HEK293 (cell line): ENCODE measurements around the gene WDCP.
A peak's percentile ranks its signal among the peaks of the same experiment; 100 is the strongest.

Experiments used
- BCL11B ChIP-seq: fragments of 450-650 bp; formaldehyde crosslinking; IDR thresholded peaks from 2 replicates; pipeline ENCODE4 v1.5.1; 2016; ENCODE audit warnings: low read depth, missing biosample characterization, missing genetic modification characterization
- GFI1B ChIP-seq: fragments of 450-650 bp; formaldehyde crosslinking; IDR thresholded peaks from 2 replicates; pipeline ENCODE4 v1.5.1; 2016; ENCODE audit warnings: missing biosample characterization, missing genetic modification characterization
- HOXC10 ChIP-seq: sonication (generic); formaldehyde crosslinking; IDR thresholded peaks from 2 replicates; pipeline ENCODE4 v1.8.1; 2023; ENCODE audit warnings: mild to moderate bottlenecking, missing genetic modification reagents
- KLF10 ChIP-seq: fragments of 450-650 bp; IDR thresholded peaks from 2 replicates; pipeline ENCODE4 v1.5.1; 2018; ENCODE audit warnings: missing biosample characterization, mild to moderate bottlenecking, missing genetic modification characterization
- MEIS1 ChIP-seq: sonication (generic); formaldehyde crosslinking; IDR thresholded peaks from 2 replicates; pipeline ENCODE4 v1.8.1; 2022; ENCODE audit warnings: missing genetic modification reagents, mild to moderate bottlenecking, borderline replicate concordance
- SETDB1 ChIP-seq: IDR thresholded peaks from one replicate; pipeline ENCODE4 v1.6.1; 2017; ENCODE audit warnings: mild to moderate bottlenecking, low read length, moderate library complexity, mixed read lengths; ENCODE audit not compliant: insufficient read length
- YY1 ChIP-seq: fragments of 450-650 bp; formaldehyde crosslinking; IDR thresholded peaks from 2 replicates; pipeline ENCODE4 v1.5.1; 2018; ENCODE audit warnings: missing biosample characterization, missing genetic modification characterization
- ZBTB17 ChIP-seq: fragments of 450-650 bp; formaldehyde crosslinking; IDR thresholded peaks from 2 replicates; pipeline ENCODE4 v1.5.1; 2016; ENCODE audit warnings: missing biosample characterization, missing genetic modification characterization
- ZIC2 ChIP-seq: fragments of 450-650 bp; formaldehyde crosslinking; IDR thresholded peaks from 2 replicates; pipeline ENCODE4 v1.5.1; 2016; ENCODE audit warnings: missing biosample characterization, missing genetic modification characterization
- ZNF112 ChIP-seq: fragments of 450-650 bp; formaldehyde crosslinking; IDR thresholded peaks from 2 replicates; pipeline ENCODE4 v1.5.0; 2017; ENCODE audit warnings: missing biosample characterization, missing genetic modification characterization
- ZNF121 ChIP-seq: fragments of 450-650 bp; formaldehyde crosslinking; IDR thresholded peaks from 2 replicates; pipeline ENCODE4 v1.5.1; 2016; ENCODE audit warnings: missing biosample characterization, missing genetic modification characterization
- ZNF140 ChIP-seq: fragments of 450-650 bp; formaldehyde crosslinking; IDR thresholded peaks from 2 replicates; pipeline ENCODE4 v1.5.1; 2016; ENCODE audit warnings: missing biosample characterization, missing genetic modification characterization
- ZNF169 ChIP-seq: fragments of 450-650 bp; formaldehyde crosslinking; IDR thresholded peaks from 2 replicates; pipeline ENCODE4 v1.5.1; 2016; ENCODE audit warnings: missing biosample characterization, missing genetic modification characterization
- ZNF19 ChIP-seq: fragments of 450-650 bp; formaldehyde crosslinking; IDR thresholded peaks from 2 replicates; pipeline ENCODE4; 2016; ENCODE audit warnings: missing biosample characterization, missing genetic modification characterization, low read depth
- ZNF2 ChIP-seq: fragments of 450-650 bp; formaldehyde crosslinking; IDR thresholded peaks from 2 replicates; pipeline ENCODE4 v1.5.1; 2016; ENCODE audit warnings: missing biosample characterization, missing genetic modification characterization
- ZNF223 ChIP-seq: fragments of 450-650 bp; formaldehyde crosslinking; IDR thresholded peaks from 2 replicates; pipeline ENCODE4 v1.5.1; 2016; ENCODE audit warnings: missing biosample characterization, missing genetic modification characterization
- ZNF23 ChIP-seq: fragments of 450-650 bp; formaldehyde crosslinking; IDR thresholded peaks from 2 replicates; pipeline ENCODE4 v1.5.1; 2016; ENCODE audit warnings: missing biosample characterization, missing genetic modification characterization, borderline replicate concordance
- ZNF391 ChIP-seq: fragments of 450-650 bp; formaldehyde crosslinking; IDR thresholded peaks from 2 replicates; pipeline ENCODE4 v1.5.1; 2016; ENCODE audit warnings: low read depth, missing biosample characterization, missing genetic modification characterization, borderline replicate concordance
- ZNF394 ChIP-seq: fragments of 450-650 bp; formaldehyde crosslinking; IDR thresholded peaks from 2 replicates; pipeline ENCODE4 v1.5.1; 2016; ENCODE audit warnings: missing biosample characterization, missing genetic modification characterization, mild to moderate bottlenecking, moderate library complexity, borderline replicate concordance
- ZNF473 ChIP-seq: fragments of 450-650 bp; formaldehyde crosslinking; IDR thresholded peaks from 2 replicates; pipeline ENCODE4 v1.5.1; 2017; ENCODE audit warnings: missing biosample characterization, missing genetic modification characterization
- ZNF529 ChIP-seq: fragments of 450-650 bp; formaldehyde crosslinking; IDR thresholded peaks from 2 replicates; pipeline ENCODE4 v1.5.1; 2017; ENCODE audit warnings: missing genetic modification characterization, missing biosample characterization; ENCODE audit not compliant: insufficient replicate concordance
- ZNF530 ChIP-seq: fragments of 450-650 bp; formaldehyde crosslinking; IDR thresholded peaks from 2 replicates; pipeline ENCODE4 v1.5.1; 2016; ENCODE audit warnings: low read depth, missing biosample characterization, missing genetic modification characterization
- ZNF544 ChIP-seq: fragments of 450-650 bp; formaldehyde crosslinking; IDR thresholded peaks from 2 replicates; pipeline ENCODE4 v1.5.0; 2017; ENCODE audit warnings: missing biosample characterization, missing genetic modification characterization
- ZNF555 ChIP-seq: fragments of 450-650 bp; formaldehyde crosslinking; conservative IDR thresholded peaks from 2 replicates; pipeline ENCODE4 v1.5.1; 2017; ENCODE audit warnings: missing biosample characterization, mild to moderate bottlenecking, missing genetic modification characterization, inconsistent platforms
- ZNF596 ChIP-seq: fragments of 450-650 bp; IDR thresholded peaks from 2 replicates; pipeline ENCODE4 v1.5.0; 2018; ENCODE audit warnings: missing biosample characterization, mild to moderate bottlenecking, missing genetic modification characterization, moderate library complexity
- ZNF600 ChIP-seq: fragments of 450-650 bp; formaldehyde crosslinking; IDR thresholded peaks from 2 replicates; pipeline ENCODE4 v1.5.1; 2016; ENCODE audit warnings: missing biosample characterization, missing genetic modification characterization
- ZNF654 ChIP-seq: fragments of 450-650 bp; formaldehyde crosslinking; IDR thresholded peaks from 2 replicates; pipeline ENCODE4 v1.5.1; 2016; ENCODE audit warnings: low read depth, missing biosample characterization, missing genetic modification characterization
- ZNF660 ChIP-seq: fragments of 450-650 bp; IDR thresholded peaks from 2 replicates; pipeline ENCODE4 v1.5.1; 2018; ENCODE audit warnings: missing biosample characterization, mild to moderate bottlenecking, missing genetic modification characterization
- ZNF776 ChIP-seq: fragments of 450-650 bp; formaldehyde crosslinking; IDR thresholded peaks from 2 replicates; pipeline ENCODE4 v1.5.0; 2017; ENCODE audit warnings: missing biosample characterization, missing genetic modification characterization, borderline replicate concordance
- ZNF777 ChIP-seq: fragments of 450-650 bp; formaldehyde crosslinking; IDR thresholded peaks from 2 replicates; pipeline ENCODE4 v1.5.1; 2017; ENCODE audit warnings: missing biosample characterization, missing genetic modification characterization, borderline replicate concordance
- ZNF792 ChIP-seq: fragments of 450-650 bp; formaldehyde crosslinking; IDR thresholded peaks from 2 replicates; pipeline ENCODE4 v1.5.1; 2016; ENCODE audit warnings: missing biosample characterization, missing genetic modification characterization
- ZXDB ChIP-seq: fragments of 450-650 bp; formaldehyde crosslinking; IDR thresholded peaks from 2 replicates; pipeline ENCODE4 v1.5.1; 2016; ENCODE audit warnings: missing biosample characterization, missing genetic modification characterization
- TF ChIP-seq, protein P1 (sequence below): fragments of 450-650 bp; formaldehyde crosslinking; IDR thresholded peaks from 2 replicates; pipeline ENCODE4; 2016; ENCODE audit warnings: missing biosample characterization, missing genetic modification characterization
- TF ChIP-seq, protein P2 (sequence below): fragments of 450-650 bp; formaldehyde crosslinking; IDR thresholded peaks from 2 replicates; pipeline ENCODE4 v1.5.0; 2017; ENCODE audit warnings: missing biosample characterization, missing genetic modification characterization, borderline replicate concordance
- TF ChIP-seq, protein P3 (sequence below): fragments of 450-650 bp; formaldehyde crosslinking; IDR thresholded peaks from 2 replicates; pipeline ENCODE4 v1.5.1; 2016; ENCODE audit warnings: missing biosample characterization, missing genetic modification characterization, low read depth
- TF ChIP-seq, protein P4 (sequence below): fragments of 450-650 bp; formaldehyde crosslinking; IDR thresholded peaks from 2 replicates; pipeline ENCODE4 v1.5.1; 2016; ENCODE audit warnings: missing biosample characterization, missing genetic modification characterization

WDCP gene

DNA sequence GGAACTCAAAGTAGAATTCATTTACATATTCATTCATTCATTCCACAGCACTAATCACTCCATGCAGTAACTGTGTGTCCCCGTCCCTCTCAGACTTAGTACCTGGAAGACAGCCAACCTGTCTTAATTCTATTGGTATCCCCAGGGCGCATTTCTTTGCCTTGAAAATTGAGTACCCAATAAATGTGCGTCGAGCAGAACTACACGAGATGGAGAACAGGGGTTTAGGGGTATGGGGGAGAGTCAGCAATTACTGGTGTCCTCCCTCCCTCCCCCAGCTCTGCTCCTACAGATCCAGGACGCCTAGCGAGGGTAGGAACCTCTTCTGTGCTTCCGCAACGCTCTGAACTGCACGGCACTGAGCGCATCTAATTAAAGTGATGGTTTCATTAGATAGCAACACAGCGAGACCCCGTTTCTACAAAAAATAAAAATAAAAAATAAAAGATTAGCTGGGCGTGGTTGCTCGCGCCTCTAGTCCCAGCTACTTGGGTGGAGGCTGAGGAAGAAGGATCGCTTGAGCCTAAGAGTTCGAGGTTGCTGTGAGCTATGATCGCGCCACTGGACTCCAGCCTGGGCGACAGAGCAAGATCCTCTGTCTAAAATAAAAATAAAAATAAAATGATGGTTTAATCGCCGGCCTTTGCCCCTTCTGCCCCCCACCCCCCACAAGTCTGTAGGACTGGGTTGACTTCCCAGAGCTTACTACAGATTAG lies 1.7 kb upstream of the WDCP start (continued):
- TF ChIP-seq ZNF394 (tag by site-specific recombination) (no peak), ZNF223 (tag by site-specific recombination) (no peak), ZIC2 (tag by site-specific recombination) (no peak), ZNF473 (tag by site-specific recombination) (no peak), ZNF792 (no peak), HOXC10 (CRISPR knock-in tag) (no peak), MEIS1 (no peak), ZNF169 (tag by site-specific recombination) (no peak), ZNF544 (tag by site-specific recombination) (no peak), ZNF660 (tag by site-specific recombination) (no peak), KLF10 (tag by site-specific recombination) (no peak), ZNF391 (tag by site-specific recombination) (no peak), ZNF112 (tag by site-specific recombination) (no peak), ZNF140 (no peak), ZNF2 (tag by site-specific recombination) (peak; percentile 23; the same call in 1 of the 2 replicates), YY1 (tag by site-specific recombination) (no peak), GFI1B (no peak), ZNF555 (tag by site-specific recombination) (no peak), ZNF19 (tag by site-specific recombination) (no peak), ZBTB17 (tag by site-specific recombination) (peak; percentile 95), ZXDB (tag by site-specific recombination) (no peak), ZNF121 (peak; percentile 98), BCL11B (tag by site-specific recombination) (no peak), ZNF596 (no peak), ZNF23 (tag by site-specific recombination) (no peak), ZNF530 (tag by site-specific recombination) (no peak), SETDB1 (no peak), ZNF654 (tag by site-specific recombination) (no peak), ZNF600 (peak; percentile 95), ZNF776 (tag by site-specific recombination) (no peak), ZNF777 (tag by site-specific recombination) (no peak), ZNF529 (tag by site-specific recombination) (no peak)
- TF ChIP-seq, protein P1, sequence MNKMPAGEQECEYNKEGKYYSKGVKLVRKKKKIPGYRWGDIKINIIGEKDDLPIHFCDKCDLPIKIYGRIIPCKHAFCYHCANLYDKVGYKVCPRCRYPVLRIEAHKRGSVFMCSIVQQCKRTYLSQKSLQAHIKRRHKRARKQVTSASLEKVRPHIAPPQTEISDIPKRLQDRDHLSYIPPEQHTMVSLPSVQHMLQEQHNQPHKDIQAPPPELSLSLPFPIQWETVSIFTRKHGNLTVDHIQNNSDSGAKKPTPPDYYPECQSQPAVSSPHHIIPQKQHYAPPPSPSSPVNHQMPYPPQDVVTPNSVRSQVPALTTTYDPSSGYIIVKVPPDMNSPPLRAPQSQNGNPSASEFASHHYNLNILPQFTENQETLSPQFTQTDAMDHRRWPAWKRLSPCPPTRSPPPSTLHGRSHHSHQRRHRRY (tag by site-specific recombination), result no peak
- TF ChIP-seq, protein P2, sequence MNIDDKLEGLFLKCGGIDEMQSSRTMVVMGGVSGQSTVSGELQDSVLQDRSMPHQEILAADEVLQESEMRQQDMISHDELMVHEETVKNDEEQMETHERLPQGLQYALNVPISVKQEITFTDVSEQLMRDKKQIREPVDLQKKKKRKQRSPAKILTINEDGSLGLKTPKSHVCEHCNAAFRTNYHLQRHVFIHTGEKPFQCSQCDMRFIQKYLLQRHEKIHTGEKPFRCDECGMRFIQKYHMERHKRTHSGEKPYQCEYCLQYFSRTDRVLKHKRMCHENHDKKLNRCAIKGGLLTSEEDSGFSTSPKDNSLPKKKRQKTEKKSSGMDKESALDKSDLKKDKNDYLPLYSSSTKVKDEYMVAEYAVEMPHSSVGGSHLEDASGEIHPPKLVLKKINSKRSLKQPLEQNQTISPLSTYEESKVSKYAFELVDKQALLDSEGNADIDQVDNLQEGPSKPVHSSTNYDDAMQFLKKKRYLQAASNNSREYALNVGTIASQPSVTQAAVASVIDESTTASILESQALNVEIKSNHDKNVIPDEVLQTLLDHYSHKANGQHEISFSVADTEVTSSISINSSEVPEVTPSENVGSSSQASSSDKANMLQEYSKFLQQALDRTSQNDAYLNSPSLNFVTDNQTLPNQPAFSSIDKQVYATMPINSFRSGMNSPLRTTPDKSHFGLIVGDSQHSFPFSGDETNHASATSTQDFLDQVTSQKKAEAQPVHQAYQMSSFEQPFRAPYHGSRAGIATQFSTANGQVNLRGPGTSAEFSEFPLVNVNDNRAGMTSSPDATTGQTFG (tag by site-specific recombination), result no peak
- TF ChIP-seq, protein P3, sequence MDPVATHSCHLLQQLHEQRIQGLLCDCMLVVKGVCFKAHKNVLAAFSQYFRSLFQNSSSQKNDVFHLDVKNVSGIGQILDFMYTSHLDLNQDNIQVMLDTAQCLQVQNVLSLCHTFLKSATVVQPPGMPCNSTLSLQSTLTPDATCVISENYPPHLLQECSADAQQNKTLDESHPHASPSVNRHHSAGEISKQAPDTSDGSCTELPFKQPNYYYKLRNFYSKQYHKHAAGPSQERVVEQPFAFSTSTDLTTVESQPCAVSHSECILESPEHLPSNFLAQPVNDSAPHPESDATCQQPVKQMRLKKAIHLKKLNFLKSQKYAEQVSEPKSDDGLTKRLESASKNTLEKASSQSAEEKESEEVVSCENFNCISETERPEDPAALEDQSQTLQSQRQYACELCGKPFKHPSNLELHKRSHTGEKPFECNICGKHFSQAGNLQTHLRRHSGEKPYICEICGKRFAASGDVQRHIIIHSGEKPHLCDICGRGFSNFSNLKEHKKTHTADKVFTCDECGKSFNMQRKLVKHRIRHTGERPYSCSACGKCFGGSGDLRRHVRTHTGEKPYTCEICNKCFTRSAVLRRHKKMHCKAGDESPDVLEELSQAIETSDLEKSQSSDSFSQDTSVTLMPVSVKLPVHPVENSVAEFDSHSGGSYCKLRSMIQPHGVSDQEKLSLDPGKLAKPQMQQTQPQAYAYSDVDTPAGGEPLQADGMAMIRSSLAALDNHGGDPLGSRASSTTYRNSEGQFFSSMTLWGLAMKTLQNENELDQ (tag by site-specific recombination), result no peak
- TF ChIP-seq, protein P4, sequence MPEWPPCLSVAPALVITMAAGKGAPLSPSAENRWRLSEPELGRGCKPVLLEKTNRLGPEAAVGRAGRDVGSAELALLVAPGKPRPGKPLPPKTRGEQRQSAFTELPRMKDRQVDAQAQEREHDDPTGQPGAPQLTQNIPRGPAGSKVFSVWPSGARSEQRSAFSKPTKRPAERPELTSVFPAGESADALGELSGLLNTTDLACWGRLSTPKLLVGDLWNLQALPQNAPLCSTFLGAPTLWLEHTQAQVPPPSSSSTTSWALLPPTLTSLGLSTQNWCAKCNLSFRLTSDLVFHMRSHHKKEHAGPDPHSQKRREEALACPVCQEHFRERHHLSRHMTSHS (tag by site-specific recombination), result no peak
